ENCODE measurements around the gene PRKCSH.
A peak's percentile ranks its signal among the peaks of the same experiment; 100 is the strongest.

Gene PRKCSH, protein sequence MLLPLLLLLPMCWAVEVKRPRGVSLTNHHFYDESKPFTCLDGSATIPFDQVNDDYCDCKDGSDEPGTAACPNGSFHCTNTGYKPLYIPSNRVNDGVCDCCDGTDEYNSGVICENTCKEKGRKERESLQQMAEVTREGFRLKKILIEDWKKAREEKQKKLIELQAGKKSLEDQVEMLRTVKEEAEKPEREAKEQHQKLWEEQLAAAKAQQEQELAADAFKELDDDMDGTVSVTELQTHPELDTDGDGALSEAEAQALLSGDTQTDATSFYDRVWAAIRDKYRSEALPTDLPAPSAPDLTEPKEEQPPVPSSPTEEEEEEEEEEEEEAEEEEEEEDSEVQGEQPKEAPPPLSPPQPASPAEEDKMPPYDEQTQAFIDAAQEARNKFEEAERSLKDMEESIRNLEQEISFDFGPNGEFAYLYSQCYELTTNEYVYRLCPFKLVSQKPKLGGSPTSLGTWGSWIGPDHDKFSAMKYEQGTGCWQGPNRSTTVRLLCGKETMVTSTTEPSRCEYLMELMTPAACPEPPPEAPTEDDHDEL
- 116 to 178 (median 142) reads per million in 9 experiments for total RNA-seq

DNA sequence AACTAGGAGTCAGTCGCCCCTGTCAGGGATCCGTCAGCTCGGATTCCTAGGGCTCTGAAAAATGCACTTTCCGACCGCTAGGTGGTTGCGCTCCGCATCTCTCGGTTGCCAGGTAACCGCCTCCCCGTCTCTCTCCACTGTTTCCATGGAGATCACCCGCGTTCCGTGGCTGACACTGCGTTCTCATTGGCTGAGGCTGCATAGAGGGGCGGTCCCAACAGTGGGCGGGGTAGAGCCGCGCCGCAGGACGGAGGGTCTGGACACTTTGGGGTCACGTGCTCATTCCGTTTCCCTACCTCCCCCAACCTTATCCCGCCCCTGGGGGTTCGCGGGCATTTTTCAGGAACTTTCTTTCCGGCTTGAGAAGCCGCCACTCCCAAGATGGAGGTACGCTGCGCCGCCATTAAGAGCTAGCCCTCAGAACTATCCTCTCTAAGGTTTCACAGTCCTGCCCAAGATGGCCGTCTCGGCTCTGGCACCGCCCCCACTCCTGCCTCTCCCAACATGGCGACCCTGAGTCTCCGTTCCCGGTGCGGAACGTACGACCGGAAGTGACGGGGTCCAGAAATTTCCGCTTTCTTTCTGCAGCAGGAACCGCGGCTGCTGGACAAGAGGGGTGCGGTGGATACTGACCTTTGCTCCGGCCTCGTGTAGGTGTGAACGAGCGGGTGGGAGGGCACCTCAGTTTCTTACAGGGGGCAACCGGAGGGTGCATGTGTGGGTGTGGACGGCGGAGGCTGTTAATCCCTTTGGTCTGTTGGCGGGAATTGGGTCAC is at the start of gene PRKCSH, which contains the start of gene ODAD3:
PRKCSH (plus strand) TSS at position 579 of the 776 bp plus-strand sequence. CDS start 483 bp downstream, outside the sequence.
ODAD3 (minus strand) TSS at position 65 of the 776 bp plus-strand sequence. CDS start 105 bp downstream, outside the sequence.
- H3K36me3 Mint-ChIP-seq (ENCODE audit: insufficient read depth): peaks cover 34% of the 10 kb centered on the region
- peak; percentile 92 for ATAC-seq (replicated peaks)
- peaks cover 0 to 7% of the 10 kb centered on the region in 2 donors for H3K27me3 Mint-ChIP-seq

DNA sequence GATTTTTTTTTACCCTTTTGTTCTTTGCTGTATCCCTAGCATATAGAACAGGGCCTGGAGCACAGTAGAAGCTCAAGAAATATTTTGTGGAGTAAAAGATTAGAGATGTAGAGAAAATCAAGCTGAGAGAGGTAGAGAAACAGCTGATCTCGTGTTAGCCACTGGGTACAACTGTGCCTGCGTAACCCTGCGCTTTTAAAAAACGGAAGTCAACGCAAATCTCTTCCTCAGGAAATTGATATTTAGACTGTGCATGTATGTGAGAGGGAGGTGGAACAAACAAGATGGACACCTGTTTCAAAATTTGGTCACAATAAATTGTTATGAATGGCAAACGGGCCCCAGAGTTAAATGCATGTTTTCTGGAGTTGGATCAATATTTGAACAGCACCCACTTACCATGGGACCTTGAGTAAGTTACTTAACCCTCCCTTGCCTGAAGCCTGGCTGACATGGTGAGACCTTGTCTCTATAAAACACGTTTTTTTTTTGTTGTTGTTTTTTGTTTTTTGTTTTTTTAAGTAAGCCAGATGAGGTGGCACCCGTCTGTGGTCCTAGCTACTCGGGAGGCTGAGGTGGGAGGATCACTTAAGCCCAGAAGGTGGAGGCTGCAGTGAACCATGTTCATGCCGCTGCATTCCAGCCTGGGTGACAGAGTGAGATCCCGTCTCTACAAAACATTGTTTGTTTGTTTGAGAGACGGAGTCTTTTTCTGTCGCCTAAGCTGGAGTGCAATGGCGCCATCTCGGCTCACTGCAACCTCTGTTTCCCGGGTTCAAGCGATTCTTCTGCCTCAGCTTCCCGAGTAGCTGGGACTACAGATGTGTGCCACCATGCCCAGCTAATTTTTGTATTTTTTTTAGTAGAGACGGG is 48.0 kb upstream of the PRKCSH start:
- peaks cover 7 to 22% of the 10 kb centered on the region in 2 donors for H3K27me3 Mint-ChIP-seq
- peaks cover 5 to 7% of the 10 kb centered on the region in 2 donors for H3K4me1 Mint-ChIP-seq (ENCODE audit: low read depth in 2 of 2)
- DNase-seq (no peak), ATAC-seq (replicated peaks) (no peak)
- H3K4me3 Mint-ChIP-seq: no peak overlapping the region
- peaks cover 4% of the 10 kb centered on the region for H3K36me3 Mint-ChIP-seq (ENCODE audit: insufficient read depth)
- no peak overlapping the region for H3K27ac Mint-ChIP-seq
- H3K9me3 Mint-ChIP-seq: no peaks in the 10 kb centered on the region

More for the DNA sequence above, at the start of gene PRKCSH, which contains the start of gene ODAD3:
- H3K4me1 Mint-ChIP-seq (ENCODE audit: low read depth in 2 of 2): peaks cover 18% of the 10 kb centered on the region in 2 donors
- peak within 1 kb of the TSS; percentile 95 for H3K27ac Mint-ChIP-seq
- peak within 1 kb of the TSS; percentile 98 for H3K4me3 Mint-ChIP-seq
- peak; percentile 98 for DNase-seq
- H3K9me3 Mint-ChIP-seq: no peaks in the 10 kb centered on the region

DNA sequence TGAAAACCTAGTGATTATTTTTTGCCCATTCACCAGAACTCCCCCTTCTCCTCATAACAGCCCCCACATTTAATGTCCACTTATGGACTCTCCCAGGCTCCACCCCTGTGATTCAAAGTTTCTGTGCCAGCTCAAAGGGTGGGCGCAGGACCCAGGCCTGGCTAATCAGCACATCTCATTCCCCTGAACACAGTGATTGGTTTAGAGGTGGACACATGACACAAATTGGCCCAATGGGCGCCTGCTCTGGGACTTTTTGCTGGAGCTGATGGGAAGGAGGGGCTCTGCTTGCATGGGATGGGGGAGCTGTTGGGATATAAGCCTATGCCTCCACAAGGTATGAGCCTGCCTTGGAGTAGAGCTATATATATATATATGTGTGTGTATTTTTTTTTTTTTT is 45.1 kb upstream of the PRKCSH start:
- DNase-seq (no peak), ATAC-seq (replicated peaks) (no peak)
- H3K36me3 Mint-ChIP-seq (ENCODE audit: insufficient read depth): no peaks in the 10 kb centered on the region

DNA sequence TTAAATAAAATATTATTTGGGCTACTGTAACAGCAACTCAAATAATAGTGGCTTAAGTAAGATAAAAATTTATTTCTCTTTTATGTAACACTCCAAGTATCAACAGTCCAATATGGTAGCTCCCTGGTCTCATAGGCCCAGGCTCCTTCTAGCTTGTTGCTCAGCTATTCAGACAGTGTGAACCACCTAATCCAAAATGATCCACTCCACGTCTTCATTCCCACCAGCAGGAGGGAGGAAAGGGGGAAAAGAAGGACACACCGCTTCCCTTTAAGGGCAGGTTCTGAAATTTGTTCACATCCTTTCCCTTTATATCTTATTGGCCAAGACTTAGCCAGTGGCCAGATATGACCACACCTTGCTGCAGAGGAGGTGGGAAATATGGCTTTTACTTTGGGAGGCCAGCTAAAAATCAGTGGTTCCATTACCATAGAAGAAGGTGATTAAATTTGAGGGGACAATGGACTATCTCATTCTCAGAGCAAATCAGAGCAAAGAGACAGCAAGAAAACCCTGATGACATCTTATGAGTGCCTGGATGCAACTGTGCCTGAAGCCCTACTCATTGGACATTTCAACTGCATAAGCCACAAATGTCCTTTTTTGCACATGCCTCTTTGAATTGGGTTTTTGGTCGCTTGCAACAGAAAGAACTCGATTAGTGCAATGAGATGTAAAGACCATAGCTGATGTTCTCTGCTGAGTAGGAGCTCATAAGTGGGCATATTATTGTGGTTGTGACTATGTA is 44.3 kb upstream of the PRKCSH start:
- ATAC-seq (replicated peaks) (no peak), DNase-seq (no peak)
- no peak overlapping the region for H3K27ac Mint-ChIP-seq
- no peaks in the 10 kb centered on the region for H3K9me3 Mint-ChIP-seq
- no peaks in the 10 kb centered on the region for H3K36me3 Mint-ChIP-seq (ENCODE audit: insufficient read depth)
- H3K4me3 Mint-ChIP-seq: no peak overlapping the region
- H3K27me3 Mint-ChIP-seq: peaks cover 14 to 26% of the 10 kb centered on the region in 2 donors
- peaks cover 0 to 5% of the 10 kb centered on the region in 2 donors for H3K4me1 Mint-ChIP-seq (ENCODE audit: low read depth in 2 of 2)

More for the DNA sequence above, 45.1 kb upstream of the PRKCSH start:
- H3K4me3 Mint-ChIP-seq: no peak overlapping the region
- H3K27me3 Mint-ChIP-seq: peaks cover 11 to 21% of the 10 kb centered on the region in 2 donors
- no peak overlapping the region for H3K27ac Mint-ChIP-seq
- H3K9me3 Mint-ChIP-seq: no peaks in the 10 kb centered on the region
- H3K4me1 Mint-ChIP-seq (ENCODE audit: low read depth in 2 of 2): peaks cover 0 to 5% of the 10 kb centered on the region in 2 donors

DNA sequence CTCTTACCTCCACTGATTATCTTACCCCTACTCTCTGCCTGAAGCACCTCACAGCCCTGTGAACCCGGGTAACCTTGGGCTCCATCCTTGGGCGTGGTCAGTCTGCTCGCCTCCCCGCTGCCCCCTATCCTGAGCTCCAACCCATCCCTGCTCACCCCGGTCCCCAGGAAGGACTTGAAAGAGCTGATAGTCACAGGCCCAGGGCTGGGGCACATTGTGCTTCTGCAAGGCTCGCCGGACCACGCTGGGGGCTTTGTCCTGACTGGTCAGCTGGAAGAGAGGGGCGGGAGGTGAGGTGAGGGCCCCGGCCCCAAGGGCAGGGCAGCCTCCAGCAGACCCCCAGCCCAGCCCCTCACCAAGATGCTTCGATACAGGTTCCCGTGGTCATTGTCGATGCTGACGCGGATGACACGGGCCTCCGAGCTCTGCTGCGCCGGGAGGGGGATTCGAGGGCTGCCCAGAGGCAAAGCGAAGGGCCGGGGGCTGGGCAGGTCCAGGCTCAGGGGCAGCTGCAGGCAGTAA is 38.3 kb upstream of the PRKCSH start:
- no peak overlapping the region for H3K27ac Mint-ChIP-seq
- H3K4me3 Mint-ChIP-seq: no peak overlapping the region
- no peak for DNase-seq
- no peaks in the 10 kb centered on the region for H3K9me3 Mint-ChIP-seq
- peaks cover 0 to 3% of the 10 kb centered on the region in 2 donors for H3K4me1 Mint-ChIP-seq (ENCODE audit: low read depth in 2 of 2)
- H3K27me3 Mint-ChIP-seq: peaks cover 20 to 36% of the 10 kb centered on the region in 2 donors
- H3K36me3 Mint-ChIP-seq (ENCODE audit: insufficient read depth): no peaks in the 10 kb centered on the region
- no peak for ATAC-seq (replicated peaks)

DNA sequence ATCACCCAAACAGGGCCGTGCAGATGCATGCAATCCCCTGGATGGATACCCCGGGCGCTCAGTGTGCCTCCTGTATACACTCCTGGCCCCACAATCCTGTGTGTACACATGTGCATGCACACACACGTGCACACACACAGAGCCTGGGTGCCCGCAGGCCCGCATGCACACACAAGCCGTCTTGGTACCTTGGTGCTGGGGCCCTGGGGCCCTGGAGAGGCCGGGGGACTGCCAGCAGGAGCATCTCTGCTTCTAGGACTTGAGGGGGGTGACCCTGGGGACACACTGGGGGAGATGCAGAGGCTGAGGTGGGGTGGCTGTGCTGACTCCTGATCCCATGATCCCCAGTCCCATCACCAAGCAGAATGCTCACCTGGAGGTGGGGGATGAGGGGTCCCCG is 35.8 kb upstream of the PRKCSH start:
- Mint-ChIP-seq H3K4me3 (no peak overlapping the region), H3K36me3 (ENCODE audit: insufficient read depth) (no peaks in the 10 kb centered on the region), H3K27me3 (peaks cover 16 to 22% of the 10 kb centered on the region in 2 donors), H3K27ac (no peak overlapping the region), H3K4me1 (ENCODE audit: low read depth in 2 of 2) (peaks cover 0 to 3% of the 10 kb centered on the region in 2 donors), H3K9me3 (no peaks in the 10 kb centered on the region)
- no peak for ATAC-seq (replicated peaks)
- no peak for DNase-seq

DNA sequence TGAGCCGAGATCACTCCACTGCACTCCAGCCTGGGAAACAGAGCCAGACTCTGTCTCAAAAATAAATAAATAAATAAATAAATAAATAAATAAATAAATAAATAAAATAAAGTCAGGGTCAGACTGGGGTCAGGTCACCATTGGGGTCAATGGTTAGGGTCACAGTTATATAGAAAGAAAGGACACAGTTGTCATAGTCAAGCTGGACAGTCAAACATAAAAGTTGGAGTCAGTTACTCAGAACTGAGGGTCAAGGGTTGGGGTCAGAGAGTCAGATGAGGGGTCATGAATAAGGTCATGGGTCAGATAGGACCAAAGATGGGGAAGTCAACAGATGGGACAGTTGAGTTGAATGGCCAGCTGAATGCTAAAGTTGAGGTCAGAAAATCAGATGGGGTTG is 34.6 kb upstream of the PRKCSH start:
- no peaks in the 10 kb centered on the region for H3K4me1 Mint-ChIP-seq (ENCODE audit: low read depth in 2 of 2)
- no peak overlapping the region for H3K4me3 Mint-ChIP-seq
- no peaks in the 10 kb centered on the region for H3K36me3 Mint-ChIP-seq (ENCODE audit: insufficient read depth)
- H3K27ac Mint-ChIP-seq: no peak overlapping the region
- no peak for ATAC-seq (replicated peaks)
- no peaks in the 10 kb centered on the region for H3K9me3 Mint-ChIP-seq
- DNase-seq: no peak
- H3K27me3 Mint-ChIP-seq: peaks cover 6 to 11% of the 10 kb centered on the region in 2 donors

DNA sequence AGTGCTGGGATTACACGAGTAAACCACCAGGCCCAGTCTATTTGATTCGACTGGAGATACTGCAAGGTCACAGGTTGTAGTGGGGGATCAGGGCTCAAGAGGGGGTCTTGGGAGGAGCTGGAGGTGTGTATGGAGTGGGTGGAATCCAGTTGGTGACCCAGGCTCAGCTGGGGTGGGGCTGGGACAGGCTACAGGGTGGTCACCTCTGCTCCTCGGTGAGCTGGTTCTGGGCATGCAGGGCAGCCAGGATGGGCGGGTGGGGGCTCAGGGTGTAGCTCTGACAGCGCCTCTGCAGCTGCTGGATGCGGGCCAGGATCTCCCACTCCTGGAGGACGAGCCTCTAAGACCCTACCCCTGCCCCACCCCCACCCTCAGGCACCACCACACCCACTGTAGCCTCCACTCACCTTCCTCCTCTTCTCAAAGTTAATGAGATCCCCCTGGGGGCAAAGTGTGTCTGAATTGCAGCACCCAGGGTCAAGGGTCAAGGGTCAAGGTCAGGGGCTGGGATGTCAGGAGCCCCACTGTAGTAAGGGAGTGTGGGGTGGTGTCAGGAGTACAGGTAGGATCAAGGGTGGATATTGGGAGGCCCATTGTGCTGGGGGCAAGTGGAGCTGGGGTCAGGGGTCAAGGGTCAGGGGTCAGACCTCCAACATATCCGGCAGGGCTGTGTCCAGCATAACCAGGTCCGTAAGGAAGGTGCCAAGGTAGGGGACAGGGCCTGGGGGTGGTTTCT is 33.5 kb upstream of the PRKCSH start:
- H3K9me3 Mint-ChIP-seq: no peaks in the 10 kb centered on the region
- H3K27ac Mint-ChIP-seq: no peak overlapping the region
- peaks cover 6 to 23% of the 10 kb centered on the region in 2 donors for H3K27me3 Mint-ChIP-seq
- no peaks in the 10 kb centered on the region for H3K36me3 Mint-ChIP-seq (ENCODE audit: insufficient read depth)
- DNase-seq (no peak), ATAC-seq (replicated peaks) (no peak)
- H3K4me3 Mint-ChIP-seq: no peak overlapping the region
- no peaks in the 10 kb centered on the region for H3K4me1 Mint-ChIP-seq (ENCODE audit: low read depth in 2 of 2)

DNA sequence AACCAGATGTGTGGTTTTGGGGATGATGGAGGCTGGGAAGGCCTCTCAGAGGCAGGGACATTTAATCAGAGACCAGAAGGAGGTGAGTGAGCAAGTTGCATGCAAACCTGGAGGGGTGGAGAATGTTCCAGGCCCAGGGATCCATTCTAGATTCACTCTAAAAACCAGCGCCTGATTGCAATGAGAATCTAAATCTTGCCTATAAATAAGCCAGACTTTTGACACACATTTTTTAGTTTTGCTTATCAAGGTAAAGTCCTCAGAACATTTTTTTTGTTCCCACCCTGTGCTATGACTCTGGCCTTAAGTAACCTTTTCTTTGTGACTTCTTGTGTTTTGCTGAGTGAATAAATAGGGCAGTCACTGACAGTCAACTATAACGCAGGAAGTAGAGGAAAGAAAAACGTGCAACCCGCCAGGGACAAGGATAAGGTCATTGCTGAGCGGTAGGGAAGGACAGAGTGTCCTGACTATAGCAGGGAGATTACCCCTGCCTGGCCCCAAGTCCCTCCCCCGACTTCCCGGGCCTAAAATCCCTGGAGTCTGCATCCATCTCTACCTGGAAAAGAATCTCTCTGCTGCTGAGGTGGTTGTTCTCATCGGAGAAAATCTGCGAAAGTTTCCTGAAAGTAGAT is 30.7 kb upstream of the PRKCSH start:
- ATAC-seq (replicated peaks) (no peak), DNase-seq (no peak)
- no peaks in the 10 kb centered on the region for H3K4me1 Mint-ChIP-seq (ENCODE audit: low read depth in 2 of 2)
- no peak overlapping the region for H3K27ac Mint-ChIP-seq
- H3K9me3 Mint-ChIP-seq: no peaks in the 10 kb centered on the region
- no peaks in the 10 kb centered on the region for H3K36me3 Mint-ChIP-seq (ENCODE audit: insufficient read depth)
- H3K4me3 Mint-ChIP-seq: no peak overlapping the region
- H3K27me3 Mint-ChIP-seq: peaks cover 6 to 31% of the 10 kb centered on the region in 2 donors

DNA sequence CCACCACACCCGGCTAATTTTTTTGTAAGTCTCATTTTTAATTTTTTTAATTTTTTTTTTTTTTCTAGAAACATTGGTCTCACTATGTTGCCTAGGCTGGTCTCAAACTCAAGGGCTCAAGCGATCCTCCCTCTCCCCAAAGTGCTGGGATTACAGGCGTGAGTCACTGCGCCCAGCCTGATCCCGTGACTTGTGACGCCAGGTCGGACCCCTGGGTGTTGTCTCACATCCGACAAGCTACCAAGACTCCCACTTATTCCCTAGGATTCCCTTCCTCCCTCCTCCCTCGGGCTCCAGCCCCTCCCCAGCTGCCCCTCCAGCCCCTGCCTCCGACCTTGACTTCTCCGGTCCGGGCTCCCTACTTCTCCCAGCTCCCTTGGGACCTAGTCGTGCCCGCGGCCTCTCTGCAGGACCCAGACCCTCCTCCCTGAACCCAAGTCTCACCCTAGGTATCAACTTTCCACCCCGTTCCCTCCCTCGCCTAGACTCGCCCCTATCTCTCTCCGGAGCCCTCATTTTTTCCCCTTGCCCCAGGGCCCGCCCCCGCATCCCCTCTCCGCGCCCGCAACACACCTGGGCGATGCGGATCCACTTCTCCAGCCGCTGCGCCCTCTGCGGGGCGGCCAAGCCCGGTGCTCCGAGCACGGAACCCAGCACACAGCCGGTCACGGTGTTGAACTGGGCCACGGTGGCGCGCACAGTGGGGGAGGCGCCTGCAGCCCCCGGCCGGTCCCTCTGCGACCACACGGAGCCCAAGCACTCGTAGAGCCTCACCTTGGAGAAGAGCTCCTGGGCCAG is 29.4 kb upstream of the PRKCSH start:
- DNase-seq (no peak), ATAC-seq (replicated peaks) (peak; percentile 50)
- Mint-ChIP-seq H3K27ac (no peak overlapping the region), H3K4me1 (ENCODE audit: low read depth in 2 of 2) (no peaks in the 10 kb centered on the region), H3K4me3 (no peak overlapping the region), H3K27me3 (peaks cover 6 to 26% of the 10 kb centered on the region in 2 donors), H3K9me3 (no peaks in the 10 kb centered on the region), H3K36me3 (ENCODE audit: insufficient read depth) (no peaks in the 10 kb centered on the region)
